ENCODE measurements around the gene TANC1. TPM values are rescaled to one million over a fixed set of nuclear protein-coding genes. Genes with fewer than 3 reads are reported as not detected.

TANC1 gene
- total RNA-seq, 6 experiments from 2014 or later, result 22.4 to 27.7 (median 23.1) TPM

GRCh38 chr2:158934170-158934569, 34.3 kb upstream of the TANC1 start:
- no peak for TF ChIP-seq CTCF (IDR thresholded peaks at IDR 0.05)
- Mint-ChIP-seq H3K4me3 (no peak overlapping the region), H3K4me1 (ENCODE audit: low read depth) (peaks cover 55% of the 10 kb centered on the region), H3K27me3 (ENCODE audit: insufficient read depth) (no peaks in the 10 kb centered on the region), H3K36me3 (ENCODE audit: low read depth) (no peaks in the 10 kb centered on the region), H3K27ac (no peak overlapping the region), H3K9me3 (no peaks in the 10 kb centered on the region)
- DNase-seq, result no peak

GRCh38 chr2:158935617-158936016, 32.8 kb upstream of the TANC1 start:
- Mint-ChIP-seq H3K9me3 (no peaks in the 10 kb centered on the region), H3K27me3 (ENCODE audit: insufficient read depth) (no peaks in the 10 kb centered on the region), H3K4me1 (ENCODE audit: low read depth) (peaks cover 53% of the 10 kb centered on the region), H3K27ac (peak overlapping the region; percentile 9; the same call in 1 of the 2 replicates), H3K4me3 (no peak overlapping the region), H3K36me3 (ENCODE audit: low read depth) (no peaks in the 10 kb centered on the region)
- no peak for DNase-seq
- no peak for TF ChIP-seq CTCF (IDR thresholded peaks at IDR 0.05)

- Mint-ChIP-seq H3K4me1 (ENCODE audit: low read depth) (peaks cover 40% of the 10 kb centered on the region), H3K27me3 (ENCODE audit: insufficient read depth) (no peaks in the 10 kb centered on the region), H3K4me3 (no peak overlapping the region), H3K36me3 (ENCODE audit: low read depth) (no peaks in the 10 kb centered on the region), H3K9me3 (no peaks in the 10 kb centered on the region), H3K27ac (peak overlapping the region; percentile 78)
- peak; percentile 84 for DNase-seq
- TF ChIP-seq CTCF (IDR thresholded peaks at IDR 0.05), result no peak
These were observed 31.5 kb upstream of the TANC1 start for GRCh38 chr2:158936978-158937377.

- H3K27me3 Mint-ChIP-seq (ENCODE audit: insufficient read depth), result no peaks in the 10 kb centered on the region
- no peak for DNase-seq
- no peaks in the 10 kb centered on the region for H3K9me3 Mint-ChIP-seq
- H3K27ac Mint-ChIP-seq, result no peak overlapping the region
- TF ChIP-seq CTCF (IDR thresholded peaks at IDR 0.05), result no peak
- H3K4me1 Mint-ChIP-seq (ENCODE audit: low read depth), result peaks cover 36% of the 10 kb centered on the region
- no peak overlapping the region for H3K4me3 Mint-ChIP-seq
- H3K36me3 Mint-ChIP-seq (ENCODE audit: low read depth), result no peaks in the 10 kb centered on the region
These were observed 28.1 kb upstream of the TANC1 start for GRCh38 chr2:158940356-158940755.

GRCh38 chr2:158943973-158944372, 24.5 kb upstream of the TANC1 start:
- Mint-ChIP-seq H3K27ac (no peak overlapping the region), H3K9me3 (0 out of 2 replicates have a peak, but pooled peaks cover 3% of the 10 kb centered on the region), H3K4me3 (no peak overlapping the region), H3K36me3 (ENCODE audit: low read depth) (0 out of 2 replicates have a peak, but pooled peaks cover 3% of the 10 kb centered on the region), H3K4me1 (ENCODE audit: low read depth) (peaks cover 14% of the 10 kb centered on the region; the same call in 1 of the 2 replicates), H3K27me3 (ENCODE audit: insufficient read depth) (peaks cover 1% of the 10 kb centered on the region; the same call in 1 of the 2 replicates)
- DNase-seq, result no peak
- TF ChIP-seq CTCF (IDR thresholded peaks at IDR 0.05), result no peak
